Non-pigmented ciliary epithelial cell (primary cell): ENCODE data around the gene APOA5.

Experiments
- DNase-seq: peaks from one replicate; pipeline ENCODE4 v3.0.0-alpha.2; 2010; ENCODE audit warnings: low read depth

The APOA5 gene

GRCh38 chr11:116797816-116798215 lies 6.1 kb upstream of the APOA5 start:
- DNase-seq: no peak

- DNase-seq: no peak
Measured at GRCh38 chr11:116796548-116796947, 4.9 kb upstream of the APOA5 start.

GRCh38 chr11:116794851-116795250 lies 3.2 kb upstream of the APOA5 start:
- DNase-seq: no peak

- no peak for DNase-seq
Measured at GRCh38 chr11:116793772-116794097, 2.1 kb upstream of the APOA5 start.

GRCh38 chr11:116792869-116793771 lies 1.4 kb upstream of the APOA5 start:
- DNase-seq: no peak

GRCh38 chr11:116792144-116792868 lies 627 bp upstream of the APOA5 start:
- no peak for DNase-seq

GRCh38 chr11:116791002-116791812 lies 472 bp downstream of the APOA5 start:
- no peak for DNase-seq

- no peak for DNase-seq
Measured at GRCh38 chr11:116790167-116791001, 1.3 kb downstream of the APOA5 start.

- no peak for DNase-seq
Measured at GRCh38 chr11:116788975-116789374, 2.7 kb downstream of the APOA5 start.

- DNase-seq: no peak
Measured at GRCh38 chr11:116788534-116788933, 3.1 kb downstream of the APOA5 start.

GRCh38 chr11:116787786-116788486 lies 3.7 kb downstream of the APOA5 start, which contains the start of gene ZPR1:
ZPR1 (minus strand) TSS chr11:116788023; CDS start chr11:116787990, 33 bp downstream.
- no peak for DNase-seq

GRCh38 chr11:116787436-116787785 lies 4.3 kb downstream of the APOA5 start:
- no peak for DNase-seq

- no peak for DNase-seq
Measured at GRCh38 chr11:116786966-116787365, 4.7 kb downstream of the APOA5 start.

GRCh38 chr11:116786326-116786725 lies 5.4 kb downstream of the APOA5 start:
- no peak for DNase-seq

GRCh38 chr11:116782728-116783127 lies 9.0 kb downstream of the APOA5 start:
- DNase-seq: no peak

GRCh38 chr11:116778556-116778955 lies 13.1 kb downstream of the APOA5 start:
- no peak for DNase-seq

- DNase-seq: no peak
Measured at GRCh38 chr11:116777056-116777455, 14.6 kb downstream of the APOA5 start.

GRCh38 chr11:116776522-116776984 lies 15.1 kb downstream of the APOA5 start:
- DNase-seq: no peak

- DNase-seq: no peak
Measured at GRCh38 chr11:116775975-116776374, 15.7 kb downstream of the APOA5 start.

GRCh38 chr11:116774661-116775060 lies 17.0 kb downstream of the APOA5 start:
- no peak for DNase-seq
